Pulmonary artery endothelial cell (primary cell): ENCODE results near the gene FRAT1. TPM values are rescaled to one million over a fixed set of nuclear protein-coding genes. Genes with fewer than 3 reads are reported as not detected.
"Not testable (repeated sequence)": the region's sequence is repeated elsewhere in the genome, so short reads cannot be mapped to it uniquely, and the experiment has no call there.

Experiments
- DNase-seq: peaks from one replicate; pipeline ENCODE4 v3.0.0-alpha.2; 2011; ENCODE audit warnings: low read depth, low spot score
- total RNA-seq: library from RNA; depleted of rRNA; stranded (reverse); fragments of >200 nt; gene quantifications from 2 replicates; pipeline ENCODE4 v1.2.3, GENCODE V29; 2014

The FRAT1 gene
- total RNA-seq, 1 donor from 2014 or later: 4.6 TPM

GRCh38 chr10:97334370-97335175 is 15.5 kb downstream of the FRAT1 start, which contains the start of gene FRAT2:
Gene FRAT2, minus strand, starts transcription at chr10:97334729. Its CDS starts 157 bp downstream, at chr10:97334572.
- peak; percentile 75 for DNase-seq

GRCh38 chr10:97335188-97335619 is 16.1 kb downstream of the FRAT1 start:
- DNase-seq: no peak

DNA sequence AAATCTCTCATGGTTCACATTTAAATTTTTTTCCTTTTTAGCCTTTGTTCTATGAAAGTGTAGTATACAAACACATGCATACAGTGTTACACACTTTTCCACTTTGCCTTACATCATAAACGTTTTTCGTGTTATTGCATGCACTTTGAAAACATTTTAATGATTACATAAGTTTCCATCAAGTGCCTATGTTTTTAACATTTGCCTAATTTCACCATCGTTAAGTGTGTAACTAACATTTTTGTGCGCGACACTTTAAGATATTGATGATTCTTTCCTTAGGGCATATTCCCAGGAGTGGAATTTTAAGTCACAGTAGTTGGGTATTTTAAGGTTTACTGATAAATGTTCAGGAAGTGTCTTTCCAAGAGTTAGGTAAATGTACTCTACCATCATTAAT is 16.9 kb downstream of the FRAT1 start:
- DNase-seq: no peak

DNA sequence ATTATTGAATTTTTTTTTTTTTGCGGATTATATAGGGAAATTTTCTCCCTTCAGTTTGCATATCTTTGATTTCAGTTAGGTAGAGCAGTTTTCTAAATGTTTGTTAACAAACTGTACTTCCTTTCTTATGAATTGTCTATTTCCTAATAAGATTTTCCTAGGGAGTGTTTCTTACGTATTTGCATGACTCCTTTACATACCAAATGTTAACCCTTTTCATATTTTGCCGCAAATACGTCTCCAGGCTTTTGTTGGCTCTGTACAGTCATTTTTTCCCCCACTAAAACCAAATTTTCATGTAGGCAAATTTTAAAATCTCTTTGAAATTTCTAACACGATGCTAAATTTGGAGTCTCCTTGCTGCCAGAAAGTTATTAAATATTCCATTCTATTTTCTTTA is 17.4 kb downstream of the FRAT1 start:
- no peak for DNase-seq

DNA sequence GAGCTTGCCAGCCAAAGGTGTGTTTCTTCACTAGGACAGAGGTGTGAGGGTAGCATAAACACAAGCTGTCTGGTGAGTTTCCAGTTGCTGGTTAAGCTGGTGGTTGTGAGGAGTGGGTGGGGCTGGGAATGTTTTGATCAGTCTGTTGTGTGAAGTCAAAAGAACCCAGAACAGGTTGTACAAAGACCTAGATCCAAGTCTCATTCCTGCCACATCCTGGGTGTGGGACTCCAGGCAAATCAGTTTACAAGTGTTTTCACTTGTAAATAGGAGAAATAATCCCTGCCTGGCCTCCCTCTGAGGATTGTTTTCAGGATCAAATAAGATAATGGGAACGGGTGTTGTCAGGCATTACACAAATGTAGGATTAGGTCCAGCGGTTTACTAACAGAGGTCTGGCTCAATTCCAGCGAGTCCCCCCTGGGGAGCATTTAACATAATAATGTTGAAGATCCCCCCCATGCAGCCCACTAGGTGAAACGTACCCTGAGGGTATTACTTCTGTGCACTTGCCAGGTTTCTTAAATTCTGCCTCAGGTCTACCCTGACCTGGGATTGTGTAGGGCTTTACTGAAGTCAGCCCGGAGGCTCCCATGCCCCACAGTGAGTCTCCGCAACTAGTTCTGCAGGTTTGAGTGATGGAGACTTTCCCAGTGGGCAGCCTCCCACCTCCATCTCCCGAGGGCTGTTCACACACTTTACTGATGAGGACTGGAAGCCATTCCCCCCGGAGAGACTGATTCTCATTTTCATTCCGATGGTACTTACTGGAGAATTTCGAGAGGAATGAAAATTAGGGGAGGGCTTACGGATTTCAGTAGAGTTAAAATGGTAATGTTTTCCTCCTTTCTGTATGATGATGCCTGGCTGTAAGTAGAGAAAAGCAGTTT is 18.1 kb downstream of the FRAT1 start:
- no peak for DNase-seq

- DNase-seq: no peak
These were observed 19.0 kb downstream of the FRAT1 start for GRCh38 chr10:97338041-97338440.

GRCh38 chr10:97341416-97341815 is 22.3 kb downstream of the FRAT1 start:
- no peak for DNase-seq

GRCh38 chr10:97343664-97344063 is 24.6 kb downstream of the FRAT1 start:
- DNase-seq: not testable (repeated sequence)

DNA sequence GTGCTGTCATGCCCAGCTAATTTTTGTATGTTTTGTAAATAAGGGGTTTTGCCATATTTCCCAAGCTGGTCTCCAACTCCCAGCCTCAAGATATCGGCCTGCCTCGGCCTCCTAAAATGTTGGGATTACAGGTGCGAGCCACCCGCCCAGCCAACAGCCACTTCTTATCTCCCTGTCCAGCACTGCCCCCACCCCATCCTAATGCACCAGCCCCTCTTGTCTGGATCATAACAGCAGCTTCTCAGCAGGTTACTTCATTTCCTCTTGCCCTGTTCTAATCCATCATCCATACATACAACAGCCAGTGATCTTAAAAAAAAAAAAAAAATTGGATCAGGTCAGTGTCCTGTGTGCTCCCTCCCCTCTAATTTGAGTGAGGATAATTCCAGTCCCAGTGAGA is 28.2 kb downstream of the FRAT1 start:
- DNase-seq: no peak

- no peak for DNase-seq
These were observed 30.9 kb downstream of the FRAT1 start for GRCh38 chr10:97349752-97350513.

GRCh38 chr10:97353945-97354344 is 34.9 kb downstream of the FRAT1 start:
- DNase-seq: no peak

GRCh38 chr10:97355571-97355975 is 36.5 kb downstream of the FRAT1 start:
- DNase-seq: peak; percentile 61

DNA sequence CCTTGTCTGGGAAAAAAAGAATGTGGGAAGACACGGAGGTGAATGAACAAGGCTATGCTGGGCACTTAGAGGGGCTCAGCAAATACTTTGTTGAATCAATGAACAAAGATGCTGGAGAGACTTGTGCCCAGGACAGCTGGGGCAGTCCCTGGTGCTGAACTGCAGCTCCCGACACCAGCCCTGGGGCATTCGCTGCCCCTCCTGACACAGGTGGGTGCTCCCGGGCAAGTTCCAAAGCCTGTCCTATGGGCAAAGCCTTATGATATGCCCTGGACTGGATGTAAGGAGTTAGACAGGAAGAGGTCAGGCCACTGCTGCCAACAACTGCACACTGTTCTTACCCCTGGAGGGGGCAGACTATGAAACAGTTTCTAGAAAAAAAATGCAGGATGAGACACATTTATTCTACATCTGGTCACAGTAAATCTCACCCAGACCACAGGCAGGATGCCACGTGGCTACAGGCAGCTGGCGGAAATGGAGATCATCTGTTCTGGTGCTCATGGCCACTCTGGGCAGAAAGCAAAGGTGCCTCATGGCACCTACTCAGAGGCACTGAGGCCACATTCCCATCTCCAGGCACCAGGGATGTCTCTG is 37.3 kb downstream of the FRAT1 start:
- DNase-seq: no peak

DNA sequence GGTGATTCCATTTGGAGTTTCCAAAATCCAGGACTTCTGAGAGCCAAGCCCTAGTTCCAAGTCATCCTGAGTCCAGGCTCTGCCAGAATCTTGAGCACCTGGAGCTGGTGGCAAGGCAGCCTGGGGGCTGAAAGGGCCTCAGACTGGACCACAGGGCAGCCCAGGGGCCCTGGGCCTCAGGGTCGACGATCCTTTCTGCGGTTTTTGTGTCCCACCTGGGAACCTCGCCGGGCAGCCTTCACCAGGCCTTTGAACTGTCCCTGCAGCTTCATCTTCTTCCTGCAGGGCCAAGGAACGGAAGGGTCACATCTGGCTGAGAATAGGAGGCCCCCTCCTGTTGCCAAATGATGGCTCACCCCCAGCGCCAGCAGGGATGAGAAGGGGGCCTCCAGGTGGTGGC is 37.8 kb downstream of the FRAT1 start:
- no peak for DNase-seq

DNA sequence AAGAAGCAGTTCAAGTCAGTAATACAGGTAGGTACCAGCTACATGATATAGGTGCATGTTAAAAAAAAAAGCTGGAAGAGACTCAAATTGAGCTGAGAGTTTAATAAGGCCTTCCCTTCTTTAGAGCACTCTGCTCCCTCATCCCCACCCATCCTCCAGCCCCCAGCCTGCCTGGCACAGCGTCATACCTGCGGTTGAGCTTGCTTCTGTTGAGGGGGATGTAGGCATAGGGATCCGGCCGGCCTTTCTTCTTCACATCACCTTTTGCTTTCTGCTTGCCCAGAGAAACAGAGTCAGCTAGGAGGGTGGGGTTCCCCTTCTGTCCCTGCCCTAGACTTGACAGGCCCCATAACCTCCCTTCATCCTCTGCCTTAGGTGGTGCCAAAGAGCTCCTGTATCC is 39.3 kb downstream of the FRAT1 start:
- DNase-seq: no peak

DNA sequence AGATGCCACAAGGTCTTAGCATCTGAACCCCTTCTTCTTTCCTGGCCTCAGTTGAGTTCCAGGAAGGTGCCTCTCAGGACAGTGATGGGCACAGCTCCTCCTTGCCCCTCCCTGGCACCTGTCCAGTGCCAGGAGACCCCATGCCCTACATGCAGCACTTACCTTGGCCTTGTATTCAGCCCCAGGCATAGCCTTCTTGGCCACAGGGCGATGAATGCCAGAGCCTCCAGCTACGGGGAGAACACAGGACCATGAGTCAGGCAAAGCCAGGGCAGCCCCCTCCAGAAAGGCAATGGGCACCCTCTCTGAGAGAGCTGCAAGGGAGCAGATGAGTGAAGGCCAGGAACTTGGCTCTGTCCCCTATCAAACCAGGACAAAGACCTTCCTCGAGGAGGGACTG is 39.7 kb downstream of the FRAT1 start:
- no peak for DNase-seq

GRCh38 chr10:97360705-97361536 is 41.9 kb downstream of the FRAT1 start:
- no peak for DNase-seq

DNA sequence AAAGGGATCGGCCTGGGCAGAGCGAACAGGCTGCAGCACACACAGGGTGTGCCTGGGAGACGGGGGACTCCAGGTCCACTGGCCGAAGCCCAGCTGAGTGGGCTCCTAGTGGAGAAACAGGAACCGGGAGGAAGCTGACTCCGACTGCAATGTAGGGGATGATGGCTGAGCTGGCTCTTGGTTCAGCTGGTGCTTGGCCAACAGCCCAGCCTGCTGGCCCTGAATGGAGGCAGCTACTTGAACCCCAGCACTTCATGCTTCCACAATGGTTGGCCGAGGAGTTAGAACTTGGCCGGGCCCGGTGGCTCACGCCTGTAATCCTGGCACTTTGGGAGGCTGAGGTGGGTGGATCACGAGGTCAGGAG is 42.4 kb downstream of the FRAT1 start:
- peak; percentile 20 for DNase-seq

DNA sequence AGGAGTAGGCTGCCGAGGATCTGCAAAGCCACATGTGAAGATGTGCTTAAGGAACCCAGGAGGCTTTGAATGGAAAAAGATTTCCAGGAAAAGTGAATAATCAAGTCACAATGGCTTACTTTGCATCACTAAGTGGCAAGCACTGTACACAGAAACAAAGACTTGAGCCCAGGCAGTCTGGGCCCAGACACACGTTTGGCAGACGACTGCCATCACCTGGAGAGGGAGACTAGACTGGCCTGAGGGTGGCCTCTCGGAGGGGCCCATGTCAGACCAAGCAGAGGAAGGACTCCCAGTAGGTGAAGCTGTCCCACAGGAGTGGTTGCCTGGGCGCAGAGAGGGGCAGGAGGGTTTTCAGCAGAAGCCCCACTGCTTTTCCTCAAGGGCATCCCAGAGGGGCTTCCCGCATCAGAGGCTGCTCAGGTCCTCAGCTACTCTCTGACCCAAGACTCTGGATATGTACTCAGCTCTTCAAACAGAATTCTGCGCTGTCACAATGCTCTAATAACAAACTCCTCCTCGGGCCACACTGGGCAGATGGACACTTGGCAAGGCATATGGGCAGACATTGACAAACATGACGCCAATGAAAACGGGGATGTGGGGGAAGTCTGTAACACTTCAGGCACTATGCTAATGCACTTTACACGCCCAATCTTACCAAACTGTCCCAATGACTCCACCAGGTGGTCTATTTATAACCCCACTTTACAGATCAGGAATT is 43.4 kb downstream of the FRAT1 start:
- no peak for DNase-seq

- DNase-seq: no peak
These were observed 44.0 kb downstream of the FRAT1 start for GRCh38 chr10:97363071-97363470.
